GM19193 (cell line): ENCODE data around the gene CREB3L1.

ENCODE experiments used
- POLR2A ChIP-seq: IDR thresholded peaks from 4 replicates; pipeline ENCODE4 v1.6.1; 2011; ENCODE audit not compliant: insufficient read depth, insufficient read length; ENCODE audit errors: extremely low read depth

CREB3L1 gene

GRCh38 chr11:46256540-46257001, 20.9 kb upstream of the CREB3L1 start:
- TF ChIP-seq POLR2A = no peak

- TF ChIP-seq POLR2A = no peak
These were observed 17.4 kb upstream of the CREB3L1 start for GRCh38 chr11:46259971-46260560.

GRCh38 chr11:46263120-46263519, 14.3 kb upstream of the CREB3L1 start:
- no peak for TF ChIP-seq POLR2A

GRCh38 chr11:46264030-46264429, 13.4 kb upstream of the CREB3L1 start:
- TF ChIP-seq POLR2A = no peak

GRCh38 chr11:46264976-46265375, 12.5 kb upstream of the CREB3L1 start:
- TF ChIP-seq POLR2A = no peak

- TF ChIP-seq POLR2A = no peak
These were observed 11.7 kb upstream of the CREB3L1 start for GRCh38 chr11:46265764-46266163.

GRCh38 chr11:46267930-46268329, 9.5 kb upstream of the CREB3L1 start:
- TF ChIP-seq POLR2A = no peak

GRCh38 chr11:46270684-46271083, 6.8 kb upstream of the CREB3L1 start:
- TF ChIP-seq POLR2A = no peak

- TF ChIP-seq POLR2A = no peak
These were observed 6.1 kb upstream of the CREB3L1 start for GRCh38 chr11:46271407-46271806.

- no peak for TF ChIP-seq POLR2A
These were observed 5.3 kb upstream of the CREB3L1 start for GRCh38 chr11:46271875-46272815.

- TF ChIP-seq POLR2A = no peak
These were observed 4.5 kb upstream of the CREB3L1 start for GRCh38 chr11:46272816-46273427.

- TF ChIP-seq POLR2A = no peak
These were observed 3.8 kb upstream of the CREB3L1 start for GRCh38 chr11:46273511-46274205.

- TF ChIP-seq POLR2A = no peak
These were observed 1.4 kb upstream of the CREB3L1 start for GRCh38 chr11:46275964-46276641.

- TF ChIP-seq POLR2A = no peak
These were observed 195 bp upstream of the CREB3L1 start for GRCh38 chr11:46277313-46277621.
